Adrenal gland (tissue), 5 donors: ENCODE results near the gene SIT1.

Source experiments
- CTCF ChIP-seq, 6 experiments: fragments of 450-650 bp in 4 of 6; fragments of 200-600 bp in 2 of 6; sonication (generic) in 1 of 6; IDR thresholded peaks; 1 replicate in 5 of 6; 2 replicates in 1 of 6; pipeline versions ENCODE4 v1.5.1 to v1.8.0; 2016 to 2021; ENCODE audit warnings: antibody characterized with exemption in 6 of 6, mild to moderate bottlenecking in 2 of 6, moderate library complexity in 1 of 6
- POLR2A ChIP-seq, 2 donors: fragments of 450-650 bp; IDR thresholded peaks; one replicate each; pipeline ENCODE4 v1.6.1; 2017; ENCODE audit warnings: antibody characterized with exemption in 2 of 2, mild to moderate bottlenecking in 2 of 2, moderate library complexity in 1 of 2
- donor health status: DM: no; HTN: no; CAD: no.

GRCh38 chr9:35618854-35619799 is 31.6 kb downstream of the SIT1 start:
- TF ChIP-seq CTCF (IDR thresholded peaks at IDR 0.05) = no peak
- no peak for TF ChIP-seq POLR2A (IDR thresholded peaks at IDR 0.05)
